SU-DHL-6 (cell line): Measurements from ENCODE around the gene C6orf47.

Experiments used
- CTCF ChIP-seq: fragments of 200-600 bp; sonication (generic); IDR thresholded peaks from one replicate; pipeline ENCODE4 v1.5.1; 2017; ENCODE audit warnings: antibody characterized with exemption, mild to moderate bottlenecking, low read length, moderate library complexity; ENCODE audit not compliant: insufficient read depth, poor library complexity, severe bottlenecking
- EZH2phosphoT487 ChIP-seq: fragments of 200-600 bp; sonication (generic), shearing (Covaris generic); conservative IDR thresholded peaks from 2 replicates; pipeline ENCODE4 v1.6.1; 2018; ENCODE audit warnings: mild to moderate bottlenecking, antibody characterized with exemption, low read length, moderate library complexity, mixed read lengths

- TF ChIP-seq CTCF = no peak
- no peak for TF ChIP-seq EZH2phosphoT487
Observed at GRCh38 chr6:31687860-31688693, 27.5 kb upstream of the C6orf47 start.
